Astrocyte of the spinal cord (primary cell): ENCODE measurements around the gene AGT.

ENCODE experiments used
- DNase-seq: peaks from one replicate; pipeline ENCODE4 v3.0.0; 2011; ENCODE audit warnings: low read depth, low spot score
- H3K4me3 ChIP-seq: 2 replicates; pipeline ENCODE4 v1.5.1; 2011; ENCODE audit warnings: low read depth, mild to moderate bottlenecking, low read length, moderate library complexity
- in situ Hi-C: cut with HindIII; loops from 2 replicates; pipeline ENCODE4 v1.10.0; 2017; ENCODE audit warnings: low sequenced_read_pairs
- TF ChIP-seq, protein P1 (sequence below): IDR thresholded peaks from 2 replicates; pipeline ENCODE4 v1.5.1; 2012; ENCODE audit warnings: low read depth, mild to moderate bottlenecking, low read length, inconsistent platforms

The AGT gene

DNA sequence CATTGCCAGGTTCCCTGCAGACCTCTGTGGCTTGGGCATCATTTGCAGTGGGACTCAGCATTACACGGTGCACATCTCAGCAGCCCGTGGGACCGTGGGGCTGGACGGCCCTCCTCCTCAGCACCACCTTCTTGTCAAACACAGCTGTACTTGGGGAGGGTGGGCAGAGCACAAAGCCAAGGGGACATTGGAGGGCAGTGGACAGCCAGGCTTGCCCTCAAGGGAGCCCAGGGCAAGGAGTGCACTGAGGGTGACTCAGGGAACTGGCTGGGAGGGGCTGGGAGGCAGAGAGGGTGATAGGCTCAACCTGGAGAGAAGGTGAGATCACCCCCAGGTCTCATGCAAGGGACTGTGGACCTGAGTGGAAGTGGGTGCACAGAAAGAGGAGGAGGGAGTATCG lies 36.7 kb upstream of the AGT start:
- no peak overlapping the region for H3K4me3 ChIP-seq
- in situ Hi-C loops, result no loop called here
- TF ChIP-seq, protein P1, sequence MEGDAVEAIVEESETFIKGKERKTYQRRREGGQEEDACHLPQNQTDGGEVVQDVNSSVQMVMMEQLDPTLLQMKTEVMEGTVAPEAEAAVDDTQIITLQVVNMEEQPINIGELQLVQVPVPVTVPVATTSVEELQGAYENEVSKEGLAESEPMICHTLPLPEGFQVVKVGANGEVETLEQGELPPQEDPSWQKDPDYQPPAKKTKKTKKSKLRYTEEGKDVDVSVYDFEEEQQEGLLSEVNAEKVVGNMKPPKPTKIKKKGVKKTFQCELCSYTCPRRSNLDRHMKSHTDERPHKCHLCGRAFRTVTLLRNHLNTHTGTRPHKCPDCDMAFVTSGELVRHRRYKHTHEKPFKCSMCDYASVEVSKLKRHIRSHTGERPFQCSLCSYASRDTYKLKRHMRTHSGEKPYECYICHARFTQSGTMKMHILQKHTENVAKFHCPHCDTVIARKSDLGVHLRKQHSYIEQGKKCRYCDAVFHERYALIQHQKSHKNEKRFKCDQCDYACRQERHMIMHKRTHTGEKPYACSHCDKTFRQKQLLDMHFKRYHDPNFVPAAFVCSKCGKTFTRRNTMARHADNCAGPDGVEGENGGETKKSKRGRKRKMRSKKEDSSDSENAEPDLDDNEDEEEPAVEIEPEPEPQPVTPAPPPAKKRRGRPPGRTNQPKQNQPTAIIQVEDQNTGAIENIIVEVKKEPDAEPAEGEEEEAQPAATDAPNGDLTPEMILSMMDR, result no peak
- DNase-seq, result no peak

DNA sequence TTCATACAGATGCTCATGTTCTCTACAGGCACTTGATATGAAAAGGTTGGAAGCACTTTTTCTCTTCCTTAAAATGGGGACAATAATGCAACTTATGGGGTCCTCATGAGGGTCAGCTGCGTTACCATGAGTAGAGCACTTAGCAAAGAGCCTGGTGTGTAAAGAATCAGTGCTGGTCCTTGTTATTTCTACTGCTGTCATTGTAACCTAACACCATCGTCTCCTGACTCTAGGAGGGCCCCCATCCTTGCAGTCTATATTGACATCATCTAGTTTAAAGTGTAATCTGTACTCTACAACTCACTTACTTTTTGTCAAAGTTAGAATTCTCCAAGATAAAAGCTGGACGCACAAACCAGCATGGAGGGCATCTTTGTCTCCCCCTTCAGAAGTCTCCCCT lies 35.7 kb upstream of the AGT start:
- in situ Hi-C loops, result no loop called here
- TF ChIP-seq, protein P1, result no peak
- no peak overlapping the region for H3K4me3 ChIP-seq
- no peak for DNase-seq

DNA sequence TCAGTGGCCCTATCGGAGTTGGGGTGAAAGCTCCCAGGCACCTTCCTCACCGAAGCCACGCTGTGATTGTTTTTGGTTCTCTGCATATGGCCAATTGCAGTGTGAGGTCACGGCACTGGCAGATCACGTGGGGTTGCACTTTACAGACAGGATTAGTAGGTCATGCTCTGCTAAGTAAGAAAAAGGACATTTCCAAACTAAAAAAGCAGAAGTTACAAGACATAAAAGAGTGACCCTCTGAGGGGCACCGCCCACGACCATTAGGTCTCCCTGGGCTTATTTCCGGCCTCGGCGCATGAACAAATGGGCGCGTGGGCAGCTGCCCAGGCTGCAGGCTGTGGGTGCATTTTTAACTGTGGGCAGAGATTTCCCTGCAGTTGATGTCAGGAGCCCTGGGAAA lies 35.2 kb upstream of the AGT start:
- in situ Hi-C loops, result no loop called here
- no peak overlapping the region for H3K4me3 ChIP-seq
- DNase-seq, result no peak
- TF ChIP-seq, protein P1, result no peak

DNA sequence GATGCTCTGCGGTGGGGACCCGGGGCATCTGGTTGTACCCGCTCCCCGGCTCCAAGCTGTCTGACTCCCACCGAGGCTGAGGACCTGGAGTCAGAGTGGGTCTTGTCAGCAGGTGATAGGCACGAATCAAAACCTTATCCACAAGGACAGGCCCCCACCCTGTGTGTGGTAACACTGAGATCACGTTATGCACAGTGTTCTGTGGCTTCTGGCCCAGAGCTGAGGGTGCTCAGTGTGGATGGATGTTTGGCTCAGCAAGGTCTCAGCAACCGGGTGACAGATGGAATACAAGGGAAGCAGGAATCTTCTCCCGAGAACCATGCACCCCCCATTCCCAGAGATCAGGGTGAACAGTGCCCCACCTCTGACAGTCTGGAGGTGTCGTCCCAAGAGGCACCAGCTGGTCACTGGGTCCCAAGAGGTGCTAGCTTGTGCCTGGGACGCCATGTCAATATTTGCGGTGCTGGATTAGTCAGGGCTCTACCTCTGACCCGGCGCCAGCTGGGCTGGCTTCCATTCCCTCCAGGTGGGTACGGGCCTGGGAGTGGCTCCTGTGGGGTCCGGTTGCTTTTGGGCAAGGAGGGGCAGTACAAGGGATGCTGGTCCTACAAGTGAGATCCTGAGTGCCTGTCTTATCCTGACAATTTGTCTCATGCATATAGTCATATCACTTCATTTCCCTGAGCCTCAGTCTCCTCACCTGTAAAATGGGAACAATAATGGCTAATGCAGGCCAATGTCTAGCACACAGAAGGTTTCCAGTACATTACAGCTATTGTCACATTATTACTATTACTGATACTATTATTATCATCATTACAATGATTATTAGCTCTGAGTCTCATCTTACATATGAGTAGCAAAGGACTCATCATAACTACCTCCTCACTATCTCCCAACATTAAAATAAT lies 34.2 kb upstream of the AGT start:
- TF ChIP-seq, protein P1, result no peak
- H3K4me3 ChIP-seq, result no peak overlapping the region
- no peak for DNase-seq
- in situ Hi-C loops, result no loop called here

DNA sequence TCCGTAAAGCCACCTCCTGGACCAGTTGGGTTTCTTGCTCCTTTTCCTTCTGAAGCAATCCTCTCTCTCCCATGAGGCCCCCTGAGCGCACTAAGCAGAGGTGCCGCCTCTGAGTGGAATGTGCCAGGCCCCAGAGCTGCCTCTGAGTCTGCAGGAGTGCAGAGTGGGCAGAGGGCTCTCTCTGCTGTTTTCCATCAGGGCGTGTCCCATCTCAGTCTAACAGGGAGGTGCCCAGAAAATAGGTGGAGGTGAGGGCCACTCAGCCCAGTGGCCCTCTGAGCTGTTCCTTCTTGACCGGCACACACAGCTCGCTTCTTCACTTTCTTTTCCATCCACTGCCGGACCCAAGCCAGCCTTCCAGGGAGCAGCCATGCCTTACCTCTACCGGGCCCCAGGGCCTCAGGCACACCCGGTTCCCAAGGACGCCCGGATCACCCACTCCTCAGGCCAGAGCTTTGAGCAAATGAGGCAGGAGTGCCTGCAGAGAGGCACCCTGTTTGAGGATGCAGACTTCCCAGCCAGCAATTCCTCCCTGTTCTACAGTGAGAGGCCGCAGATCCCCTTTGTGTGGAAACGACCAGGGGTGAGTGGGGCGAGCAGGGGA lies 33.3 kb upstream of the AGT start, which contains the start of gene CAPN9:
TSS of gene CAPN9 (plus strand) at position 262 of the 604 bp plus-strand sequence. CDS start at position 371, 109 bp downstream.
- in situ Hi-C loops, result no loop called here
- no peak within 1 kb of the TSS for H3K4me3 ChIP-seq
- no peak for DNase-seq
- TF ChIP-seq, protein P1, result no peak

DNA sequence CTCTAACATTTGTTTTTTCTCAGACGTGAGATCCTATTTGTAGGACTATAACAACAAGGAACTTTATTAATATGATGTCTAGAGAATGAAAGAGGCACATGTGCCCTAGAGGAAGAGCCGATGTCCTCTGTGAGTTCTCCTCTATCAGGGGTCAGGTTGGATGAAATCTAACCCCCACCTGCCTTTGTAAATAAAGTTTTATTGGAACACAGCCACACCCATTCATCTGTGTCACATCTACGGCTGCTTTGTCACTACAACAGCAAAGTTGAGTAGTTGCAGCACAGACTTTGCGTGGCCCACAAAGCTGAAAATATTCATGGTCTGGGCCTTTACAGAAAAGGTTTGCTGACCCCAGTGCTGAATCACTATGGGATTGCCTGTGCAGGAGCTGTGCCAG lies 32.7 kb upstream of the AGT start:
- DNase-seq, result no peak
- TF ChIP-seq, protein P1, result no peak
- in situ Hi-C loops, result no loop called here
- no peak overlapping the region for H3K4me3 ChIP-seq
